Measurements from ENCODE around the gene U2AF2.

The U2AF2 gene

DNA sequence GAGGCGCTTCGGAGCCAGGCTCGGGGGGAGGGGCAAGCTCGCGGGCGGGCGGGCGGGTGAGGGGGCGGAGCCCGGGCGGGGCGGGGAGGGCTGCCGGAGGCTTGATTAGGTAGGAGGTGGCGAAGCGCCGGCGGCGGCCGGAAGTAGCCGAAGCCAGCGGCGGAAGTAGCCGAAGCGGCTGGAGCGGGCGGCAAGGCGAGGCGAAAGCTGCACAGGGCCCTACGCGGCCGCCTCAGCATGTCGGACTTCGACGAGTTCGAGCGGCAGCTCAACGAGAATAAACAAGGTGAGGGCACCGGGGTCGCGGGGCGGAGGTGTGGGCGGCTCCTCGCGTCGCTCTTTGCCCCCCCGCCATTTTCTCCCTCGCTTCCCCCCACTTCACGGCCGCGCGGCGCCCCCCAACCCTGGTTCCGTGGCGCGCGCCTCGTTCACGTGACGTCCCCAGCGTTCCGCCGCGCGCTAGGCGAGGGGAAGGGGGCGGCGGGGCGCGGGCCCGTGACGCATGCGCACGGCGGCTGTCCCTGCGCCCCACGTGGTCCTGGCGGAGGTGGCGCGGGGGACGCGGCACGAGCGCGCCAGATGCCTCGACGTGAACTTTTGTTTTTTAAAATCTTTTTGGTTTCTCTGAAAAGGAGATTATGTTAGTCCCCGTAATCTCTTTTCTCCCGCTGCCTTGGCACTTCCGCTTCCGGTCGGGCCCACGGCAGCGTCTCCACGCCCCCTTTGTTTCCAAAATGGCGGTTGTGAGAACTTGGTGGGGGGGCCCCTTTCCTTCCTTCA, at the start of gene U2AF2:
Gene U2AF2 (plus strand): TSS at position 168 of the 780 bp plus-strand sequence. CDS start 70 bp downstream, at position 238.
- DNase-seq (ENCODE audit: low read depth), result peak; percentile 89

DNA sequence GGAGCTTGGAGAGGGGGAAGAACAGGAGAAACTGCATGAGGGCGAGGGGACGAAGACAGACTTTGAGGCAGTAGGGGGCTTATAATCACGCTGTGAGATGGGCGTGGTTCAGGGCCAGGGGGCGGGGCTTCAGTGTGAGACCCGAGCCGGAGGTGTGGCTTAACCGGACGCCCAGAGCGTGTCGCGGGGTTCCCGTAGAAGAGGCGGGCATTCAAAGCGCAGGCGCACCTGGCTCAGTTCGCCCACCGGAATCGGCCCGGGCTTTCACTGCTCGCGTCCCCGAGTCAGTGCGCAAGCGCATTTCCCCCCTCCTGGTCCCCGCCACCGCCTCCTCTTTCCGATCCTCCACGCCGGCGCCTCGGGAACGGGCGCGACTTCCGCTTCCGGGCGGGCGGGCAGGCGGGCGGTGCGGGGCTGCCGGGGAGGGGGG, 49.6 kb upstream of the U2AF2 start:
- peak; percentile 96 for DNase-seq (ENCODE audit: low read depth)

DNA sequence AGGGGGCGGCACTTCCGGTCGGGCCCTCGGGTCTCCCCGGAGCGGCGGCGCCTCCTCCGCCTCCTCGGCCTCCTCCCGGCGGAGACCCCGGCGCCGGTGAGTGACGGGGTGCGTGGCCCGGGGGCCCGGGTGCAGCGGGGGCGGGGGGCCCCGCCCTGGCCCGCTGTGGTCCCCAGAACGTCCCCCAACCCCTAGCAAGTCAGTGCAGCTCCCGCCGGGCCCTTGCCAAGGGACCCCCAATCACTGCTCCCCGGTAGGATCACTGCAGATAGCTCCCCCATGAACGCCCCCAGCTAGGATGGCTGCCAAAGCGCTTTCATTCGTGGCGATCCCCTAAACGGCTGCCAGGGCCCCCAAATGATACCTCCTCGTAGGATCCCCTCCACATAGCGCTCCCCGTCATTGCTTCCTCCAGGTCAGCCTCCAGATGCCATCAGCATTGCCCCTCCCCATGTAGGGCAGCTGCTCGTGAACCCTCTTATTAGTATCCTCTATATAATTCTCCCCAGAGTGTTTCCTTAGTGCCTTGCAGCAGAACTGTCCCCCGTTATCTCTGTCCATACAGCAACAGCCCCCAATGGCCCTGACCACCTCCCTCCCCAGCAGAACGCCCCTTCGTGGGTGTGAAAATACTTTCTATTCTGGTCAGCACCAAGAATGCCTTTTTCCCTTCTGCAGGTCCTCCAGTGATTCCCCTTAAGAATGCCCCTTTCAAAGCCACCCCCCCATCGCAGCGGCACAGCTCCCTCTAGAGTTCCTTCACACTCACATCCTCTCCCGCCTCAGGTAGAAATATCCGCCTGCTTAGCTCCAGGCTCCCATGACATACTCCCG, 49.0 kb upstream of the U2AF2 start, which contains the start of gene ZNF865:
Gene ZNF865 (plus strand): TSS at position 11 of the 834 bp plus-strand sequence. CDS start 7,972 bp downstream, outside the sequence.
- DNase-seq (ENCODE audit: low read depth), result peak; percentile 70

DNA sequence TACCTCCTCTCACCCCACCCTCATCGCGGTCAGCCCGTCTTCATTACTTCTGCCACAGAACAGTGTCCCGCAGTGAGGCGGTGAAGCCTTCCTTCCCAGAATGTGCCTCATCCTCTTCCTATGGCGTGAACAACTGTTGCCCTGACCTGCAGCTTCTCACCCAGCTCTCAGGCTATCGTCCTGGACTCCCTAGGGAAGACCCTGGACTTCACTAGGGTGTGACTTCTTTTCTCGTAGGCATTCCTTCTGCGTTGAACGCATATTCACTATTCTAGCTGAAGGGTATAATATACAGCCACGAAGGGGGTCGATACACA, 48.4 kb upstream of the U2AF2 start:
- DNase-seq (ENCODE audit: low read depth), result no peak

DNA sequence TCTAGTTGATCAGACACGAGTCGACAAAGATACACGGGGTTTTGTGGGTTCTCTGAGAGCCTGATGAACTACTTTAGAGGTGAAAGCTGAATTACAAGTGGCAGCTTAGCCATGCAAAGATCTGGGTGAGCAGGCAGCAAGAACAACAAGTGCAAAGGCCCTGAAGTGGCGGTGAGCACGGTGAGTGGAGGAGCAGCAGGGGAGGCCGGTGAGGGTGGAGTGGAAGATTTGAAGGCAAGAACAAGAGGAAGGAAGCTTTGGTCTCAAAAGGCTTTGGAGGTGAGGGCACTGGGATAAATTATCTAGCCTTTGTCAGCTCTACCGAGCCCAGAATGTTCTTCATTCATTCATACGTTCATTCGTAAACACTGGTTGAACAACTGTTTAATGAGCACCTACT, 48.0 kb upstream of the U2AF2 start:
- DNase-seq (ENCODE audit: low read depth), result no peak

DNA sequence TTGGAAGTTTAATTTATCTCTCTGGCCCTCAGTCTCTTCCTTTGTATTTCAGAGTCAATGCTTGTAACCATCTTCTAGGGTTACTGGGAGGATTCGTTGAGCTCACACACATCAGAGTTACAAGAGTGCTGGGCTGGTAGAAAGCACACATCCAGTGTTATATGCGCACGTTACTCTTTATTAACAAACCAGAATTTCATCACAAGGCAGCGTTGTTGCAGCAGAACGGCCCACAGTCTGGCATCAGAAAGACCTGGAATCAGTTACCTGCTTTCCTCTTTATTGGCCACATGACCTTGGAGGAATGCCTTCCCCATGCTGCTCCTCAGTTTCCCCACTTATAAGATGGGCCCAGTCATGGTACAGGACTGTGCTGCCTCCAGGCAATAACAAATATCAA, 45.5 kb upstream of the U2AF2 start:
- no peak for DNase-seq (ENCODE audit: low read depth)

DNA sequence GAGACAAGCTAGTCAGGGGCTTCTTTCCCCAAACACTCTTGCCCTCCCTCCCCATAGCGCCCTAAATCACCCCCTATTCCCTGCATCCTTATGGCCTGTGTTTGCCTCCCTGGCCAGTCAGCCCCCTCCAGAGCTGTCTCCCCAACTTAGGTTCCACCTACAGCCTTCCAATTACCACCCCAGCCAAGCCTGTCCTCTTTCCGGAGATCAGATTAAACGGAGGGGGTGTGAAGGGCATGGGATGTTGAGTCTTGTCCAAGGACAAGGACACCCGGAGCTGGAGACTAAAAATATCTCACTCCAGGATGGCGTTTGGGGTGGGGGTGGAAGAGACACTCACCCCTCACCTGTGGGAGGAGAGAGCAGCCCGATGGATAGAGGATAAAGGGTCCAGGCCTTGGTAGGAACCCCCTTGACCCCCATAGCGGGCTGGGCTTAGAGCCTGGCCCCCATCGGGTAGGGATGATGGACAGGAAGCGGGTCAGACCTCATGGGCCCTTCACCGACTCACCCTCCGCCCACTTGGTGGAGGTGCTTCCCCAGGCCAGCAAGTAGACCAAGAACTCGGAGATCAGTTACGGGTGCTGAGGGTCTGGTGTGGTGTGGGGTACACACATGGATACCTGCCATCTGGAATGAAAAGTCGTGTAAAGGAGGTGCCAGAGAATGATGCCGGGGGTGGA, 43.4 kb upstream of the U2AF2 start:
- no peak for DNase-seq (ENCODE audit: low read depth)

DNA sequence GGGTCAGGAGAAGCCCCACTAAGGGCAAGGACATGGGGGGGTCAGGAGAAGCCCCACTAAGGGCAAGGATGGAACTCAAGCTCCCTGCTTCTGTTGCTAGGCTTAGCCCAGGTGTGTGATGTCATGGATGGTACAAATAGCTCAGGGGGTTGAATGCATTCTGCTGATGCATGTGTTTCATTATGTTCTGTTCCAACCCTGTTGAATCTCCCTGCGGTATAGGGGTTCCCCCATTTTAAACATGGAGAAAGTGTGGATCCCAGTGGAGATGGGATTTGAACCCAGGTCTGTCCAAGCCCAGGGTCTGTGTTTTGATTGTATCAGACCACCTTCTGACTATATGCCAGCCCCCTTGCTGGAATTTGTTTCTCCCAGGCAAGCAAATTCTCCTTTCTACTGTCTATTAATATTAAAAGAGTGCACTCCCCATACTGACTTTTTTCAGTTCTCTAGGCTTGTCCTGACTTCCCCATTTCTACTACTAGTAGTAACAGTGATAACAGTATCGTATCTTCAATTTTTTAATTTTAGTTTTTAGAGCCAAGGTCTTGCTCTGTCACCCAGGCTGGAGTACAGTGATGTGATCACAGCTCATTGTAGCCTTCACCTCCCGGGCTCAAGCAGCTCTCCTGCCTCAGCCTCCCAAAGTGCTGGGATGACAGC, 42.7 kb upstream of the U2AF2 start:
- no peak for DNase-seq (ENCODE audit: low read depth)

DNA sequence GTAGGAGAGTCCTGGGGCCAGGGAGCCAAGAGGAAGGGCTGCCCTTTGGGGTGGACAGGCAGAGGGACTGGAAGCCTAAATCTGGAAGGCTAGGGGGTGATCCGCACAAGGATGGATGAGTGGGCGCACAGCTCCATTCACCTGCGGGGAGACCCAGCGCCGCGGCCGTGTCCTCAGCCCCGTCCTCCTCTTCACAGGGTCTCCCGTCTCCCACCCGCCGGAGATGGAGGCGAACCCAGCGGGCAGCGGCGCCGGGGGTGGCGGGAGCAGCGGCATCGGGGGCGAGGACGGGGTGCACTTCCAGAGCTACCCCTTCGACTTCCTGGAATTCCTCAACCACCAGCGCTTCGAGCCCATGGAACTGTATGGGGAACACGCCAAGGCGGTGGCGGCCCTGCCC, 41.4 kb upstream of the U2AF2 start:
- no peak for DNase-seq (ENCODE audit: low read depth)

DNA sequence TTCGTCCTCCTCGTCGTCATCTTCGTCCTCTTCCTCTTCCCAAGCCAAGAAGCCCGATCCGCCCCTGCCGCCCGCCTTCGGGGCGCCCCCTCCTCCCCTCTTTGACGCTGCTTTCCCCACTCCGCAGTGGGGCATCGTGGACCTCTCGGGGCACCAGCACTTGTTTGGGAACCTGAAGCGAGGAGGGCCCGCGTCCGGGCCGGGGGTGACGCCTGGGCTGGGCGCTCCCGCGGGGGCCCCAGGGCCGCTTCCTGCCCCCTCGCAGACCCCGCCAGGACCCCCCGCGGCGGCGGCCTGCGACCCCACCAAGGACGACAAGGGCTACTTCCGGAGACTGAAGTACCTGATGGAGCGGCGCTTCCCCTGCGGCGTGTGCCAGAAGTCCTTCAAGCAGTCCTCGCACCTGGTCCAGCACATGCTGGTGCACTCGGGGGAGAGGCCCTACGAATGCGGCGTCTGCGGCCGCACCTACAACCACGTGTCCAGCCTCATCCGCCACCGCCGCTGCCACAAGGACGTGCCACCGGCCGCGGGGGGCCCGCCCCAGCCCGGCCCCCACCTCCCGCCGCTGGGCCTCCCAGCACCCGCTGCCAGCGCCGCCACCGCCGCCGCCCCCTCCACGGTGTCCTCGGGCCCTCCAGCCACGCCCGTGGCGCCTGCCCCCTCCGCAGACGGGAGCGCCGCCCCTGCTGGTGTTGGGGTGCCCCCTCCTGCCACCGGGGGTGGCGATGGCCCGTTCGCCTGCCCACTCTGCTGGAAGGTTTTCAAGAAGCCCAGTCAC, 40.7 kb upstream of the U2AF2 start:
- no peak for DNase-seq (ENCODE audit: low read depth)

DNA sequence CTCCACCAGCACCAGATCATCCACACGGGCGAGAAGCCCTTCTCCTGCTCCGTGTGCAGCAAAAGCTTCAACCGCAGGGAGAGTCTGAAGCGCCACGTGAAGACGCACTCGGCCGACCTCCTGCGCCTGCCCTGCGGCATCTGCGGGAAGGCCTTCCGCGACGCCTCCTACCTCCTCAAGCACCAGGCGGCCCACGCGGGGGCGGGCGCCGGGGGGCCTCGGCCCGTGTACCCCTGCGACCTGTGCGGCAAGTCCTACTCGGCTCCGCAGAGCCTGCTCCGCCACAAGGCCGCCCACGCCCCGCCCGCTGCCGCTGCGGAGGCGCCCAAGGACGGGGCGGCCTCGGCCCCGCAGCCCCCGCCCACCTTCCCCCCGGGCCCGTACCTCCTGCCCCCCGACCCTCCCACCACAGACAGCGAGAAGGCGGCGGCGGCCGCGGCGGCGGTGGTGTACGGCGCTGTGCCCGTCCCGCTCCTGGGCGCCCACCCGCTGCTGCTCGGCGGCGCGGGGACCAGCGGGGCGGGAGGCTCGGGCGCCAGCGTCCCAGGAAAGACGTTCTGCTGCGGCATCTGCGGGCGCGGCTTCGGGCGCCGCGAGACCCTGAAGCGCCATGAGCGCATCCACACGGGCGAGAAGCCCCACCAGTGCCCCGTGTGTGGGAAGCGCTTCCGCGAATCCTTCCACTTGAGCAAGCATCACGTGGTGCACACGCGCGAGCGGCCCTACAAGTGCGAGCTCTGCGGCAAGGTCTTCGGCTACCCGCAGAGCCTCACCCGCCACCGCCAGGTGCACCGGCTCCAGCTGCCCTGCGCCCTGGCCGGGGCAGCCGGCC, 39.9 kb upstream of the U2AF2 start:
- DNase-seq (ENCODE audit: low read depth), result no peak

DNA sequence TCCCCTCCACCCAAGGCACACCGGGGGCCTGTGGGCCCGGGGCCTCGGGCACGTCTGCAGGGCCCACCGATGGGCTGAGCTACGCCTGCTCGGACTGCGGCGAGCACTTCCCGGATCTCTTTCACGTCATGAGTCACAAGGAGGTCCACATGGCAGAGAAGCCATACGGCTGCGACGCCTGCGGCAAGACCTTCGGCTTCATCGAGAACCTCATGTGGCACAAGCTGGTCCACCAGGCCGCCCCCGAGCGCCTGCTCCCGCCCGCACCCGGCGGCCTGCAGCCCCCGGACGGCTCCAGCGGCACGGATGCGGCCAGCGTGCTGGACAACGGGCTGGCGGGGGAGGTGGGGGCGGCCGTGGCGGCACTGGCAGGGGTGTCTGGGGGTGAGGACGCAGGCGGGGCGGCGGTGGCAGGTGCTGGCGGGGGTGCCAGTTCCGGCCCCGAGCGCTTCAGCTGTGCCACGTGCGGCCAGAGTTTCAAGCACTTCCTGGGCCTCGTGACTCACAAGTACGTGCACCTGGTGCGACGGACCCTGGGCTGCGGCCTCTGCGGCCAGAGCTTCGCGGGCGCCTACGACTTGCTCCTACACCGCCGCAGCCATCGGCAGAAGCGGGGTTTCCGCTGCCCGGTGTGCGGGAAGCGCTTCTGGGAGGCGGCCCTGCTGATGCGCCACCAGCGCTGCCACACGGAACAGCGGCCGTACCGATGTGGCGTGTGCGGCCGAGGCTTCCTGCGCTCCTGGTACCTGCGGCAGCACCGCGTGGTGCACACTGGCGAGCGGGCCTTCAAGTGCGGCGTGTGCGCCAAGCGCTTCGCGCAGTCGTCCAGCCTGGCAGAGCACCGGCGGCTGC, 39.1 kb upstream of the U2AF2 start:
- no peak for DNase-seq (ENCODE audit: low read depth)

DNA sequence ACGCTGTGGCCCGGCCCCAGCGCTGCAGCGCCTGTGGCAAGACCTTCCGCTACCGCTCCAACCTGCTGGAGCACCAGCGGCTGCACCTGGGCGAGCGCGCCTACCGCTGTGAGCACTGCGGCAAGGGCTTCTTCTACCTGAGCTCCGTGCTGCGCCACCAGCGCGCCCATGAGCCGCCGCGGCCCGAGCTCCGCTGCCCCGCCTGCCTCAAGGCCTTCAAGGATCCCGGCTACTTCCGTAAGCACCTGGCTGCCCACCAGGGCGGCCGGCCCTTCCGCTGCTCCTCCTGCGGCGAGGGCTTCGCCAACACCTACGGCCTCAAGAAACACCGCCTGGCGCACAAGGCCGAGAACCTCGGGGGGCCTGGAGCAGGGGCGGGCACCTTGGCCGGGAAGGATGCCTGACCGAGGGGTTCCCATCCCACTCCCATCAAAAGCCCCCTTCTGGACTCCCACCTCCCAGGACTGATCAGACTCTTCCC, 38.4 kb upstream of the U2AF2 start:
- DNase-seq (ENCODE audit: low read depth), result no peak

DNA sequence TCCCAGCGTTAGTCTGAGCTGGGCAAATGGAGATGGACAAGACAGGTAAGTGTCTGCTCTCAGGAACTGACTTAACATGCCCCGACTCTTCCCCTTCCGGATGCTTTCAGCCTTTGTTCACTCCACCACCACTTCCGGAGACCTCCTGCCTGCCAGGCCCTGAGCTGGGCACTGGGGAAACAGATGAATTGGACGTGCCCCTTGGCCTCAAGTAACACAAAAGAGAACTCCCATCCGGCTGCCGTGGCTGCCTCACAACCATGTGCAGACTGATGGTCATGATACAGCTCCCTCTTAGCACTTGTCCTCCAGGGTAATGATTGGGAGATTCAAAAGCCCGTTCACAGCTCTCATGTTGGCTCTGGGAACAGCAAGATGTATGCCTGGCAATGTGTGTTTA, 37.4 kb upstream of the U2AF2 start:
- no peak for DNase-seq (ENCODE audit: low read depth)

DNA sequence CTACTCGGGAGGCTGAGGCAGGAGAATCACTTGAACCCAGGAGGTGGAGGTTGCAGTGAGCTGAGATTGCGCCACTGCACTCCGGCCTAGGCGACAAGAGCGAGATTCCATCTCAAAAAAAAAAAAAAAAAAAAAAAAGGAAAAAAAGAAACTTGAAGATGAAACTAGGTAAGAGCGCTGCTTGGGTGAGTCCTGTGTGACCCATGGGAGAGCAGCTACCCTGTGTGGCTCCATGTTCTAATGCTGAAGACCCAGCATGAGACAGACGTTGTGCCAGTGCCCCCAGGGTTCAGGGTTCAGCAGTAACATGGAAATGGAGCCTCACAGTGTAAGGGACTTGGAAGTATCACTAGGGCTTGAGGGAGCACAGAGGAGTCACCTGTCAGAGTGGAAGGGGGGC, 36.4 kb upstream of the U2AF2 start:
- no peak for DNase-seq (ENCODE audit: low read depth)

DNA sequence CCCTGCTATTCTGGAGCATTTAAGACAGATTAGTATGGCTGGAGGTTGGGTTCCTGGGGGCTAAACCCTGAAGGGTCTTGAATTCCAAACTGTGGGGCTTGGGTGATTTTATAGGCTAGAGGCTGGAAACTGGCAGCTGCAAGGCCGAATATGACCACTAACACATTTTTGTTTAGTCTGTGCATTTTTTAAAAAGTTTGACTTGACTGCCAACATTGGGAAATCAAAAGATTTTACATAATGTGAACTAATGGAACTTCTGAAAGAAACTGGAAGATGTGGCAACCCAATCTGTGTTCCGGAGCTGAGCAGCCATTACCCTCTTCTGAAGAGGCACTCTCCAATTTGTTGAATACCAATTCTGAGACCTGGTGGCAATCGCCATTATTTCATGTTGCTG, 35.5 kb upstream of the U2AF2 start:
- no peak for DNase-seq (ENCODE audit: low read depth)

DNA sequence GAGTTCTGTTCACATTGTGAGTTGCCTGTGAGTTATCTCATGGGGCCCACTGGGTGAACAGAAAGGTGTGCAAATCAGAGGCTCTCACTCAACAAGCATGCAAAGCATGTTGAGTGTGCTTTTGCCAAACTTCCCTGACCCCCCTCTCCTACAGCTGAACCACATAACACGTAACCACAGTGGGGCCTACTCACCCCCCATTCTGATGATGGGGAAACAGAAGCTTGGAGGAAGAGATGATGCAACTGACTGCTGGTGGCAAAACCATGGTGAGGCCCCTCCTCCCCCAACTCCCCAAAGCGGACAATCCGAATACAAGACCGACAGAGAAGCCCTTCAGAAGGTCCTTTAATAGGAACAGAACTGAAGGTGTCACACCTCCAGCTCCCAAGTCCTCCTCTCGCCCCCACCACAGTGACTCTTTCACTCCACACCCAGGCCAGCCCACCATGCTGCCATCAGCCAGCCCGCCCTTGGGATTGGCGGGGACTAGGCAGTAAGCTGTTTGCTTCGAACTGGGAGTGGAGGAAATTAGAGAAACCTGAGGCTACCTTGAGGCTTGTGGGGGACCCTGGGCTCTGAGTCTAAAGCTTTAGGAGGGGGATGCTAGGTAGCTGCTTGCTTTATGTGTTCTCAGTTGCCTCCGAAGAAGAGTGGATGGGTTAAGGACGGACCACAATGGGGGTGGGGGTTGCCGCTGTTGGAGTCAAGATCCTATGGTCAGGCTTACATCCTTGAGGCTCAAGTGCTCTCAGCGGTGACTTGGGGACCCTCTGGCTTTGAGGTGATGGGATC, 34.2 kb upstream of the U2AF2 start:
- no peak for DNase-seq (ENCODE audit: low read depth)

DNA sequence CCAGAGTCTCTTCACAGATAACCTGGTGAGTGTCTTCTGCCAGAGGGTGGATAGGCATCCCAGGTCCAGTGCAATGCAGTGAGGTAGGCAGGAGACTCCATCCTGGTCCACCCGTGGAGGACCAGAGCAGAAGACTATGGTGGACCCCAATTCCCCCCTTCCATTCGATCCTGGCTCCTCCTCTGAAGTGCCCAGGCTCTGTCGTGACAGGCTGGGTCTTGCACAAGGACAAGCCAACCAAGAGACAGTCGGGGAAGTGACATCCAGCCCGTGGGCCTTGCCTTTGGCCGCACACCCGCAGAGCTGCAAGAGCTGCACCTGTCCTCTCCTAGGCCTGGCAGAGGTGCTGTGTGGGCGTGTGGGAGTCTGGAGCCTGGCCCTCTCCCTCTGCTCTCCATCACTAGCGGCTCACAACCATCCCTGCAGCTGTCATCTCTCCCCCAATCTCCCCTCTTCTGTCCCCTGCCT, 33.6 kb upstream of the U2AF2 start:
- DNase-seq (ENCODE audit: low read depth), result no peak
